ENCODE measurements around the gene MGAT5.

- TF ChIP-seq CTCF (IDR thresholded peaks at IDR 0.05 in 2 of 3, conservative IDR thresholded peaks at IDR 0.05 in 1 of 3; ENCODE audit: borderline replicate concordance in 1 of 3, insufficient read depth in 1 of 3, low read depth in 2 of 3, low read length in 2 of 3) = no peak
- TF ChIP-seq POLR2A (IDR thresholded peaks at IDR 0.05; ENCODE audit: borderline replicate concordance, extremely low read depth, insufficient read depth, insufficient read length) = no peak
- no peak for TF ChIP-seq RAD21 (IDR thresholded peaks at IDR 0.05; ENCODE audit: low read depth)
- no peak for TF ChIP-seq REST (IDR thresholded peaks at IDR 0.05; ENCODE audit: low read depth)
- TF ChIP-seq YY1 (IDR thresholded peaks at IDR 0.05; ENCODE audit: extremely low read depth, insufficient replicate concordance, low read depth, low read length) = no peak
Measured at GRCh38 chr2:134493797-134494196, 239.9 kb downstream of the MGAT5 start.

Measured in HCT116 (cell line).